Measurements from ENCODE around the gene ZCCHC4.

Gene ZCCHC4

GRCh38 chr4:25383647-25384046 lies 71.1 kb downstream of the ZCCHC4 start:
- no peak for DNase-seq

DNA sequence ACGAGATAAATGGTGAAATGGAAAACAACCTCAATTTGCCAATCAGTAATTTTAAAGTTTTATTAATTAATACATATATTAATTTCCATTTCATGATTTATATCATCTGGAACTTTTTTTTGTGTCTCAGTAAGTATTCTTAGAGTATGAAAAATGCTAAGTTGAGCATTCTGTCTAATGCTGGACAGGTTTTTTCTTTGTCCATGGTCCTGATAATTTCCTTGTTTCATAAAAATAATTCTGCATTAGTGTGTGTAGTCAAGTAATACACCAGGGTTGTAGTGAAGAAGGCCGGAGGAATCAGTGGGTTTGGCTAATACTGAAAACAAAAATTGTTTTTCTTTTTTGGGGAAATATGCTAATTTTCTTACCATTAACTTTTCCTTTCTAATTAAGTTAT lies 74.4 kb downstream of the ZCCHC4 start:
- no peak for DNase-seq

GRCh38 chr4:25397305-25397704 lies 84.7 kb downstream of the ZCCHC4 start:
- DNase-seq, result no peak

DNA sequence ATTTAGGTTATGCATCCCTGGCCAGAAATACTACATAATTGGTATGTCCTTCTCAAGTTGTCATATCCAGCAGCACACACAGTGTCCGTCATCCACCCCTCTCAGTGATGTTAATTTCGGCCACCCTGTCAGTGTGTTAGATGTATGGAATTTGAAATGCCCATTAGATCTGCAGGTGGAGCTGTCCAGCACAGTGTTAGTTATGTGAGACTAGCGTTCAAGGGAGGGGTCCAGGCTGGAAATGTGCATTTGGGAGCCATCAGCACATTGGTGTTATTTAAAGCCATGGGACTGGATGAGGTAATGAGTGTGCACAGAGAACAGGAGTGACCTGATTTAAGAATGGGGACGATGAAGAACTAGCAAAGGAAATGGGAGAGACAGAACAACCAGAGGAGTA lies 86.9 kb downstream of the ZCCHC4 start:
- DNase-seq, result no peak

DNA sequence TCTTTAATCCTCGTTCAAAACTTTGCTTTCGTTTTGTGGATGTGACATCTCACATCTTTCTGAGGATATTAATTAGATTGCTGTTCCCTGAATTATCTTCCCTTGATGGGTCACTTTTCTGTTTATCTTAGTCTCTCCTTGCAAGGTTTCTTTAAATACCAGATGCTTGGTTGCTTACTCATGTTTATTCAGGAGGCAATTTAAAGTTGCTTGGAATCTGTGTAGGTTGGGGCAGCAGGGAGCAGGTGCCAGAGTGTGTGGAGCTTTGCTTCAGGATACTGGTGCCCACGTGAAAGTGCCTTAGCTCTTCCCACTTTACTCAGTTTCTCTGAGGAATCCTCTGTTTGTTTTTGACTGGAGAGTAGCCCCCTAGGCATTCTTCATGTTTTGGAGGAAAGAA lies 88.5 kb downstream of the ZCCHC4 start:
- DNase-seq, result no peak

- no peak for DNase-seq
These were observed 89.9 kb downstream of the ZCCHC4 start for GRCh38 chr4:25402521-25402920.

DNA sequence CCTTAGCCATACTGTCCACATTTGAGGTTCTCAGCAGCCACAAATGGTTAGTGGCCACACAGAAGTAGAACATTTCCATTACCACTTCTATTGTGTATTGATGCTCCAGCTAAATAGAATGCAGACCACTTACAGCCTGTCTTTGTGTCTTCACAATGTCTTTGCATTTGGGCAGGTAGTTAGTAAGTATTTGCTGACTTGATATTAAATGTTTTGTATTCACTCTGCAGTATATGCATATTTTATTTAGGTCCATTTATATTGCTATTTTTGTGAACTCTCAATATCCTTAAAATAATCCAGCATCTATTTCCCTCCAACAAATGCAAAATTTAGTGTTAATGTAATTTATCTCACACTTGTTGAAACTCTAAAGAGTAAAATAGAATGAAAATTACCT lies 91.1 kb downstream of the ZCCHC4 start:
- no peak for DNase-seq

- DNase-seq, result no peak
These were observed 92.9 kb downstream of the ZCCHC4 start for GRCh38 chr4:25405453-25405852.

DNA sequence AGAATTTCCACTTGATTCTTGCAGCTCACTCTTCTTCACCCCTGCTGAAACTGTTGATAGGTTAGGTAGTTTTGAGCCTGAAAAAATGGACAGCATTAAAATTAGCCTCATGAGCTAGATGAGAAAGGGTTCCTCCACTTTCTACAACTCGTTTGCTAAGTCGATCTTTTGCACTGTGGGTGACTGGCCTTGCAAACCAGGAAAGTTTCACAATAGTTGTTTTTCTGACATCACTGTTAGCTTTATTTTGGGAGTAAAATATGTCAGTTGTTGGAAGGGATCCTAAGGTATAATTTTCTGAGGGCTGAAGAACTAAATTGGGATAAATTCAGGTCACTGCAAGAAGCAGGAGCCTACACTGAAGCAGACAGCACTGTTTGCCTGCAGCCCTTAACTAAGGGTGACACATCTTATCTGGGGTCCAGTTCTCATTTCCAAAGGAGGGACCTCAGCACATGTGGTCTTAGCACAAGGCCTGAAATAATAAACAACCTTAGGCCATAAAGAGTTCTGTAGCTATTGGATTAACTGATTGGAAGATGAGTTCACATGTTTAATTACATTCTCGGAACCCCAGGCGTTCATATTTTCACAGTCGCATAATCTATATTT lies 93.6 kb downstream of the ZCCHC4 start:
- no peak for DNase-seq

GRCh38 chr4:25410820-25411529 lies 98.4 kb downstream of the ZCCHC4 start:
- no peak for DNase-seq

DNA sequence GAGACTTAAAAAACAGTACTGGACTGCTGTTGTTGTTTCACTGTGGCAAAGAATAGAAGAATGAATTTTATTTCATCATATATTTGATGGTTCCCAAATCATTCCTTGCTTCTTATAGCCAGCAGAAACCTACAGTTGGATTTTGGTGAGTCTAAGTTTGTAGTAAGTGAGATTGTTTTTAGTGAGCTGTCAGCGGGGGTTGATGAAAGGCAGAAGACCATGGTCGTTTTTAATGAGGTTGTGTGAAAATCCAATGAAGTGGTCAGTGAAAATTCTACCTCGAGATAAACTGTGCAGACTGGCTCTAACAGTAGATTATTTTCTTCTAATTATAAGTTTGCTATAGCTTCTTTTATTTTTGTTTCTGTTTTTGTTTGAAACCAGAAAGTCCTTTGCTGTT lies 100.7 kb downstream of the ZCCHC4 start:
- no peak for DNase-seq

DNA sequence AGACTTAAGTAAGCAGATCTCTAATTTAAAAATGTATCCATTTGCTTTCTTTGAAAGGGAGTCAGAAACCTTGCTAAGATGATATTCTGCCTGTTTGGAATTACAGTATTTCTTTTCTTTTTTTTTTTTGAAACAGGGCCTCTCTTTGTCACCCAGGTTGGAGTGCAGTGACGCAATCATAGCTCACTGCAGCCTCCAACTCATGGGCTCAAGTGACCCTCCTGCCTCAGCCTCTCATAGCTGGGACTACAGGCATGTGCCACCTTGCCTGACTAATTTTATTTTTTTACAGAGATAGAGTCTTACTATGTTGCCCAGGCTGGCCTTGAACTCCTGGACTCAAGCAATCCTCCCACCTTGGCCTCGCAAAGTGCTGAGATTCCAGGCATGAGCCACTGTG lies 104.4 kb downstream of the ZCCHC4 start:
- no peak for DNase-seq
